ENCODE measurements around the gene CDC42BPA.
"Not testable (repeated sequence)": the region's sequence is repeated elsewhere in the genome, so short reads cannot be mapped to it uniquely, and the experiment has no call there.

Gene CDC42BPA

DNA sequence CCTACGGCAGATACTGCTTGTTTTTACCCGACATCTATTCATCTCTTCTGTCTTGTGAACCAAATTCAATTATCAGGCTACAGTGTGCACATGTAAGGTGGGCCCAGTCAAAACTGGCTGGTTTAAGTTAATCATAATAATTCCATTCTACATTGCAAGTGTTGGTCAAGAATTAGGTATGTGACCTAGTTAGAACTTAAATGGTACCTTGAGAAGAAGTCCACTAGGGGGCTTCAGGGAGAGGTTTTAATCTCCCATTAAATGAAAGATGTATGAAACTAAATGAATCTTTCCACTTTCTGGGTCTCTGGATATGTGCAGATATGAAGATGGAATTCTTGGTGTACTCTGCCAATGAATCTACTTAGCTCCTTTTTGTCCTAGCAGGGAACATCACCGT is 187.1 kb downstream of the CDC42BPA start:
- TF ChIP-seq, protein P1, sequence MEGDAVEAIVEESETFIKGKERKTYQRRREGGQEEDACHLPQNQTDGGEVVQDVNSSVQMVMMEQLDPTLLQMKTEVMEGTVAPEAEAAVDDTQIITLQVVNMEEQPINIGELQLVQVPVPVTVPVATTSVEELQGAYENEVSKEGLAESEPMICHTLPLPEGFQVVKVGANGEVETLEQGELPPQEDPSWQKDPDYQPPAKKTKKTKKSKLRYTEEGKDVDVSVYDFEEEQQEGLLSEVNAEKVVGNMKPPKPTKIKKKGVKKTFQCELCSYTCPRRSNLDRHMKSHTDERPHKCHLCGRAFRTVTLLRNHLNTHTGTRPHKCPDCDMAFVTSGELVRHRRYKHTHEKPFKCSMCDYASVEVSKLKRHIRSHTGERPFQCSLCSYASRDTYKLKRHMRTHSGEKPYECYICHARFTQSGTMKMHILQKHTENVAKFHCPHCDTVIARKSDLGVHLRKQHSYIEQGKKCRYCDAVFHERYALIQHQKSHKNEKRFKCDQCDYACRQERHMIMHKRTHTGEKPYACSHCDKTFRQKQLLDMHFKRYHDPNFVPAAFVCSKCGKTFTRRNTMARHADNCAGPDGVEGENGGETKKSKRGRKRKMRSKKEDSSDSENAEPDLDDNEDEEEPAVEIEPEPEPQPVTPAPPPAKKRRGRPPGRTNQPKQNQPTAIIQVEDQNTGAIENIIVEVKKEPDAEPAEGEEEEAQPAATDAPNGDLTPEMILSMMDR (conservative IDR thresholded peaks at IDR 0.05; ENCODE audit: low read length): peak; percentile 62
- peak; percentile 60 for DNase-seq (ENCODE audit: low read depth)
- H3K4me3 ChIP-seq (ENCODE audit: low read length): no peak overlapping the region

GRCh38 chr1:227127891-227128290 is 190.4 kb downstream of the CDC42BPA start:
- TF ChIP-seq, protein P1 (conservative IDR thresholded peaks at IDR 0.05; ENCODE audit: low read length): no peak
- no peak for DNase-seq (ENCODE audit: low read depth)
- no peak overlapping the region for H3K4me3 ChIP-seq (ENCODE audit: low read length)

DNA sequence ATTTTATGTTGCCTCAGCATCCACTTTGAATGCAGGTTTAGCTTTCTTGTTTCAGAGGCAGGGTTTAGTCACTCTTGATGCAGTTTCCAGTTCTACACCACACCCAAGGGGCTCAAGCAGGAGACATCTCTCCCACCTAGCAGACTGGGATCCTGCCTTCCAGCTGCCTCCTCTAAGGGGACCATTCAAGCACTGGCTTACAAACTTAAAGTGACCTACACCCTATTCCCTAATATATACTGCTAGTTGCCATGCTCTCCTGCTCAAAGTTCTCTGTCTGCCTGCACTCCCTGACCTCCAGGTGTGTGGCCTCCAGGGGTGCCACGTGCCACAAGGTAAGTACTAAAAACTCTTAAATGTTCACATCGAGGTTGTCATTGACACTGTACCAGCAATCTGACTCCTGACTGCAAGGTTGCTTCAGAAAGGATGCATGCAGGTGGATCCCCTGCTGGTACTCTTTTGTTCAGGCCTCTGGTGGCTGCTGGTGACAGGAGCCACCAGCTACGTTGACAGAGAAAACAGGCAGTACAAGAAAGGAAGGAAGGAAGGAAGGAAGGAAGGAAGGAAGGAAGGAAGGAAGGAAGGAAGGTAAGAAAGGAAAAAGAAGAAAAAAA is 192.3 kb downstream of the CDC42BPA start:
- no peak overlapping the region for H3K4me3 ChIP-seq (ENCODE audit: low read length)
- TF ChIP-seq, protein P1 (conservative IDR thresholded peaks at IDR 0.05; ENCODE audit: low read length): no peak
- no peak for DNase-seq (ENCODE audit: low read depth)

DNA sequence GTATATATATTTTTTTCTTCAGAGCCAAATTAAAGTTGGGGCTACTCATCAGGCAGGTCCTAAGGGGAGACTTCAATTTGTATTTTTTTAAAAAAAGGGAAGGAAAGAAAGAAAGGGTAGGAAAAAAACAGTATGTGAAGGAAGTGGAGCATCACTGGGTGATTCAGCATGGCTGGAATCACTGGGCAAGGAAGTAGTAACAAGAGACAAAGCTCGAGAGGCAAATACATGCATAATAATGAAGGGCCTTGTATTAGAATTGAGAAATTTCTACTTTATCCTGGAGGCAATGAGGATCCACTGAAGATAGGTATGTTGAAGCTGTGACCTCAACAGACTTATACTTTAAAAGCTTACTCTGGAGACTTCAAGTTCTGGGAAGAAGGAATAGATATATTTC is 193.8 kb downstream of the CDC42BPA start:
- H3K4me3 ChIP-seq (ENCODE audit: low read length): no peak overlapping the region
- no peak for DNase-seq (ENCODE audit: low read depth)
- TF ChIP-seq, protein P1 (conservative IDR thresholded peaks at IDR 0.05; ENCODE audit: low read length): no peak

DNA sequence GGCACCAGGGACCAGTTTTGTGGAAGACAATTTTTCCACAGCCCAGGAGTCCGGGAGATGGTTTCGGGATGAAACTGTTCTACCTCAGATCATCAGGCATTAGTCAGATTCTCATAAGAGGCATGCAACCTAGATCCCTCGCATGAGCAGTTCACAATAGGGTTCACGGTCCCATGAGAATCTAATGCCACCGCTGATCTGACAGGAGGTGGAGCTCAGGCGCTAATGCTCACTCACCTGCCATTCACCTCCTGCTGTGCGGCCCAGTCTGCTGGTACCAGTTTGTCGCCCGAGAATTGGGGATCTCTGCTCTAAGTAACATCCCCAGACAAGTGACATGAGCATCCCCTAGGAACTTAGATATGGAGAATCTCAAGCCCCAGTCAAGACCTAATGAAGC is 197.5 kb downstream of the CDC42BPA start:
- no peak overlapping the region for H3K4me3 ChIP-seq (ENCODE audit: low read length)
- TF ChIP-seq, protein P1 (conservative IDR thresholded peaks at IDR 0.05; ENCODE audit: low read length): no peak
- DNase-seq (ENCODE audit: low read depth): no peak

GRCh38 chr1:227112538-227112937 is 205.8 kb downstream of the CDC42BPA start:
- no peak overlapping the region for H3K4me3 ChIP-seq (ENCODE audit: low read length)
- no peak for DNase-seq (ENCODE audit: low read depth)
- TF ChIP-seq, protein P1 (conservative IDR thresholded peaks at IDR 0.05; ENCODE audit: low read length): no peak

DNA sequence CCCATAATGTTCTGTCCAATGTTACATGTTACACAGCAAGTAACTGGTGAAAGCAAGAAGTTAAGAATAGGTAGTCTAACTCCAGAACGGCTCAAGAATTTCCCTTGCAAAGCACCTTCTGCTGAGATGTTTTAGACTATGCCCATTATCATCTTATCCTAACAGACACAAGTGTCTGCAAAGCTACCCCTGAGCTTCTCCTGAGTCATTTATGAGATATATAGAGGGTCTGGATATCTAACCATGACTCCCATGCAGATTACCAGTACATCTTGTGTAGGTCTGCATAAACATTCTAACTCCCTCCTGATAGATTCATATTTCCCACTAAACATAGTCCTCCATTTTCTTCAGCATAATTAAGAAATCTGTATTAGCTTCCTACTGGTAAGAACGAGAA is 206.5 kb downstream of the CDC42BPA start:
- H3K4me3 ChIP-seq (ENCODE audit: low read length): no peak overlapping the region
- TF ChIP-seq, protein P1 (conservative IDR thresholded peaks at IDR 0.05; ENCODE audit: low read length): no peak
- DNase-seq (ENCODE audit: low read depth): no peak

GRCh38 chr1:227105291-227105690 is 213.0 kb downstream of the CDC42BPA start:
- DNase-seq (ENCODE audit: low read depth); H3K4me3 ChIP-seq (ENCODE audit: low read length): not testable (repeated sequence)

All from AG10803 (cell line).